HG02623 (cell line): ENCODE results near the gene DACT3.

ENCODE experiments used
- ATAC-seq: cut with Tn5 transposase; IDR thresholded peaks from one replicate; pipeline ENCODE4 v1.9.1; 2021; ENCODE audit warnings: moderate library complexity; ENCODE audit not compliant: unreplicated experiment

The DACT3 gene, protein sequence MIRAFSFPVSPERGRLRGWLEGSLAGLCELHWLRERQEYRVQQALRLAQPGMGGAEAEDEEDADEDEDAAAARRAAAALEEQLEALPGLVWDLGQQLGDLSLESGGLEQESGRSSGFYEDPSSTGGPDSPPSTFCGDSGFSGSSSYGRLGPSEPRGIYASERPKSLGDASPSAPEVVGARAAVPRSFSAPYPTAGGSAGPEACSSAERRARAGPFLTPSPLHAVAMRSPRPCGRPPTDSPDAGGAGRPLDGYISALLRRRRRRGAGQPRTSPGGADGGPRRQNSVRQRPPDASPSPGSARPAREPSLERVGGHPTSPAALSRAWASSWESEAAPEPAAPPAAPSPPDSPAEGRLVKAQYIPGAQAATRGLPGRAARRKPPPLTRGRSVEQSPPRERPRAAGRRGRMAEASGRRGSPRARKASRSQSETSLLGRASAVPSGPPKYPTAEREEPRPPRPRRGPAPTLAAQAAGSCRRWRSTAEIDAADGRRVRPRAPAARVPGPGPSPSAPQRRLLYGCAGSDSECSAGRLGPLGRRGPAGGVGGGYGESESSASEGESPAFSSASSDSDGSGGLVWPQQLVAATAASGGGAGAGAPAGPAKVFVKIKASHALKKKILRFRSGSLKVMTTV

GRCh38 chr19:46661020-46661731 lies at the start of gene DACT3:
TSS of gene DACT3 (minus strand) at chr19:46661182. CDS start at chr19:46661064, 118 bp downstream.
- ATAC-seq, result peak; percentile 87

GRCh38 chr19:46710687-46711086 lies 49.7 kb upstream of the DACT3 start:
- no peak for ATAC-seq

DNA sequence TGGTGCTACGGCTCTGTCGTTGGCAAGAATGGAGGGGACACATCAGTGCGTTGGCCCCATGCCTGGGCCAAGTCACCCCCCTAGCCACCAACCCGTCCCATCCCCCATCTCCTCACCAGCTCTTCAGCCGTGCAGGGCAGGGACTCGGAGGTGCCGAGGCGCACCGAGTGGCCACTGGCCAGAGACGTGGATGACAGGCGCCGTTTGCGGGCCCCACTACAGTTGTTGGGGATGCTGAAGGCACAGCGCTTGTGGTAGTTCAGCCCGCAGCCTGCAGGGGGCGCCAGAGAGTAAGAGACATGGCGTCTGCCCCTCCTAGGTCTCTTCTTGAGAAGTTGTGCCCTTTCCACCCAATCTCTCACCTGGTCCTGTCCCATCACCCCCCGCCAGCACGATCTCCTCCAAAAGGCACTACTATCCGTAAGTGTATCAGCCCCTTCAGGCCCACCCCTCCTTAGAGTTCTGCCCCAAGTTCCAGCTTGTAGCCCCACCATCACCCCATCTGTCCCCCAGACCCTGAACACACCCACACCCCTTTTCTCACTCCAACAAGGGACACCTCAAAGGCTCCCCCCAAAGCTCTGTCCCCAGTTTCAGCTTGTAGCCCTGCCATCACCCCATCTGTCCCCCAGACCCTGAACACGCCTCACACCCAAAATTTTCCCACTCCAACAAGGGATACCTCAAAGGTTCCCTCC lies 43.5 kb upstream of the DACT3 start:
- no peak for ATAC-seq

GRCh38 chr19:46700704-46701103 lies 39.7 kb upstream of the DACT3 start:
- ATAC-seq, result no peak

GRCh38 chr19:46698395-46699321 lies 37.7 kb upstream of the DACT3 start:
- no peak for ATAC-seq

- ATAC-seq, result no peak
Observed at GRCh38 chr19:46697204-46697960, 36.4 kb upstream of the DACT3 start.

GRCh38 chr19:46696866-46697203 lies 35.9 kb upstream of the DACT3 start:
- no peak for ATAC-seq

- no peak for ATAC-seq
Observed at GRCh38 chr19:46696052-46696451, 35.1 kb upstream of the DACT3 start.

DNA sequence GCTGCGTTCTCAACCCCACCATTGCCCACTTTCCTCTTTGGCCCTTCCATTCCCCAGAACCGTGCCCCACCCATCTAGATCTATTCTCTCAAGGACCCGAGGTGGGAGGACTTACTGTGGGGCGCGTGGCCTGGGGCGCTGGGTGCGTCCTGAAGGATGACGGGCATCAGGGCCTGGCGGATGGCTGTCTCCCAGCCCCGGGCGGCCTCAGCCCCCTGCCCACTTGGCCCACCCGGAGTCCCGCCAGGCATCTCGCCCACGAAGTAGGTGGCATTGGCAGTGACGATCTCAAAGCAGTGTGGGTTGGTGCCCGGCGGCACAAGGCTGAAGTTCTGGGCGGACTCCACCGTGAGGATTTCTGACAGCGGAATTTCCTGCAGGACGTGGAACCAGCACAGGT lies 32.8 kb upstream of the DACT3 start:
- ATAC-seq, result no peak

DNA sequence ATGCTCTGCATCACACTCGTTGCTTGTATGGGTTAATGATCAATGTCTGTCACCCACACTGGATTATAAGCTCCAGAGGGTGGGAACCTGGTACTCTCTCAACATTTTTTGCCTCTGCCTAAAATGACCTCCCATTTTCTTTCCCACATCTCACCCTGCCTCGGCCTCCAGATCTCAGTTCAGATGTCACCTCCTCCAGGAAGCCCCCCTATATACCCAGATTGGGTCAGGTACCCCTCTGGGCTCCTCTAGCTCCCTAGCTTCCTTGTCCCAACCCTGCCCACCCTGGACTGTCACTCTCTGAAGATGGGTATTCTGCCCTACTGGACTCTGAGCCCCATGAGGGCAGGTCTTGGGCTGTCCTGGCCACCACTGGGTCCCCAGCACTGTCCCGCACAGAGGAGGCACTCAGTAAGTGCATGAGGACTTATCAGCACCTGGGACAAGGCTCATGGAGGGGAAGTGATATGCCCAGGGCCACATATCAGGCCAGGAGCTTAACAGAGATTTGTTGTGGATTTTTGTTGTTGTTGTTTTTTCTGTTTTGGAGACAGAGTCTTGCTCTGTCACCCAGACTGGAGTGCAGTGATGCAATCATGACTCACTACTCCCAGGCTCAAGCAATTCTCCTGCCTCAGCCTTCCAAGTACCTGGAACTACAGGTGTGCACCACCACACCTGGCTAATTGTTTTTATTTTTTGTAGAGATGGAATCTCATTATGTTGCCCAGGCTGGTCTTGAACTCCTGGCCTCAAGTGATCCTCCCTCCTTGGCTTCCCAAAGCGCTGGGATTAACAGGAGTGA lies 32.1 kb upstream of the DACT3 start:
- ATAC-seq, result no peak

DNA sequence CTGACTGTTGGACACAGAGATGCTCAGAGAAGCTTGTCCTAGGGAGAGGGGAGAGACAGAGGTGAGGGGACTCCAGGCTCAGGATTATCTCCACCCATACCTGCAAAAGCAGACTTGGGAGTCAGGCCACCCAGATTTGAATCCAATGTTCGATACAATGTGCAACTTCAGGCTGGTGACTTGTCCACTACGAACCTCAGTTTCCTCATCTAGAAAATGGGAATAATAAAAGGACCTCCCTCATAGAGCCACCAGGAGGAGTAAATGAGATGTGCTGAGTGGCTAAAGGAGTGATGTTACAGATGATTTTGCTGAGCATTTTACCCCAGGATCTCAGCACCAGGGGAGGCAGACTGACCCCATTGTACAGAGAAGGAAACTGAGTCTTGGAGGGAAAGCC lies 31.0 kb upstream of the DACT3 start:
- no peak for ATAC-seq

DNA sequence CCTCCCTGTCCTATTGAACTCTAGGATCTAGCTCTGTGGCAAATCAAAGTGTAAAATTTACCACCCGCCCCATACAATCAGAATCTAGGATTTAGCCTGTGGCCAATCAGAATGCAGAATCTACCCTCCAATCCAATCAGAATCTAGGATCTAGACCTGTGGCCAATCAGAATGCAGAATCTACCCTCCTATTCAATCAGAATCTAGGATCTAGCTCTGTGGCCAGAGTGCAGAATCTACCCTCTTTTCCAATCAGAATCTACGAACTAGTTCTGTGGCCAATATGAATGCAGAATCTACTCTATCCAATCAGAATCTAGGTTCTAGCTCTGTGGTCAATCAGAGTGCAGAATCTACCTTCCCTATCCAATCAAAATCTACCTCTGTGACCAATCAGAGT lies 30.1 kb upstream of the DACT3 start:
- ATAC-seq, result no peak

DNA sequence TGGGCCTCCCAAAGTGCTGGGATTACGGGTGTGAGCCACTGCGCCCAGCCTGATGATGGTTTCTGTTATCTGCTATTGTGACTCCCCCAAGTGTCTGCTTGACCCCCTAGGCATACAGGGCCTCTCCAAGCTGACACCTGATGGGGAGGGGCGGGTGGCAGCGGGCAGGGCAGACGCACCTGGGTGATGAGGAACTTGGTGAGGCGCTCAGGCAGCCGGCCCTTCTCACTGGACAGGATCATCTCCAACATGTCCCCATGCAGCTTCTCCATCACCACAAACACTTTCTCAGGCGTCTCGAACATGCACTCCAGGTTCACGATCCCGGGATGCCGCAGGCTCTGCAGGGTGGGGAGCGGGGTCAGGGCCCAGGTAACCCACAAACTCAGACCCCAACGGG lies 28.4 kb upstream of the DACT3 start:
- ATAC-seq, result no peak

DNA sequence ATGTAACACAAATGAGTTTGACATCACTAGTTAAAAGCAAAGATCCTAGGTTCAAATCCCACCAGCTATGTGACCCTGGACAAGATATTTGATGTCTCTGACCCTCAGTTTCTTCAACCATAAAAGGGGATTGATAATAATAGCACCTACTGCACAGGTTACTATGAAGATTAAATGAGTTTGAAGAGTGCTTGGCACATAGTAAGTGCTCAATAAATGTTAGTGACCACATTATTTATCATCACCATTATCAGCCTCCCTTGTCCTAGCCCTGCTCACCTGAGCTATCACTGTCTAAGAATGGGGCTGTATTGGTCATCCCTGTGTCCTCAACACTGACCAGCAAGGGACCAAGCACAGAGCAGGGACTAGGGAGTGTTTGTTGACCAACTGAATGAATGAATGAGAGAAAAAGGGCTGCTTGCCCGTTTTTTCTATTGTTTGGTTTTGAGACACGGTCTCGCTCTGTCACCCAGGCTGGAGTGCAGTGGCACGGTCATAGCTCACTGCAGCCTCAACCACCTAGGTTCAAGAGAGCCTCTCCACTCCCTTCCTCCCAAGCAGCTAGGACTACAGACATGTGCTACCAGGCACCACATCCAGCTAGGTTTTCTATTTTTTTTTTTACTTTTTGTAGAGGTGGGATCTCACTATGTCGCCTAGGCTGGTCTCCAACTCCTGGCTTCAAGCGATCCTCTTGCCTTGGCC lies 26.6 kb upstream of the DACT3 start:
- no peak for ATAC-seq

- ATAC-seq, result no peak
Observed at GRCh38 chr19:46685189-46685588, 24.2 kb upstream of the DACT3 start.

DNA sequence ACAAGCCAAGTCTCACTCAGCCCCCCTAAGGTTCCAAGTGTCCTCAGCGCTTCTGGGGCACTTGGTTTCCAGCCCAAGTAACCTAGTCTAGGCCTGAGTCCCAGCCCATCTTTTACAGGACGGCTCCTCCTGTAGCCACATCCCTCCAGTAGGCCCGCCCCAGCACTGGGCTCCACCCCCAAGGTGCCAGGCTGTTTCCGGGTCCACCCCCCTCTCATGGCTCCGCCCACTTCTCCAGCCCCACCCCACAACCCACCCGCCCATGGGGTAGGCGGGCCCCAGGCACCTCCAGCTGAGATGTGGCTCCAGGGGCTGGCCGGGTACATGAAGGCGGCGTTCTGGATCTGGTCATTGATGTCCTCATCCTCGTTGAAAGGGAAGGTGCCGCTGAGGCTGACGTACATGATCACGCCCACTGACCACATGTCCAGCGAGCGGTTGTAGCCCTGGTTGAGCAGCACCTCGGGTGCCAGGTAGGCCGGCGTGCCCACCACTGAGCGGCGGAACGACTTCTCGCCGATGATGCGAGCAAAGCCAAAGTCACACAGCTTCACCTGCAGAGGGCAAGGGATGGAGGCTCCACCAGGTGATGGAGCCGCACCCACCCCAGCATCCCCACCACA lies 17.2 kb upstream of the DACT3 start:
- ATAC-seq, result no peak

DNA sequence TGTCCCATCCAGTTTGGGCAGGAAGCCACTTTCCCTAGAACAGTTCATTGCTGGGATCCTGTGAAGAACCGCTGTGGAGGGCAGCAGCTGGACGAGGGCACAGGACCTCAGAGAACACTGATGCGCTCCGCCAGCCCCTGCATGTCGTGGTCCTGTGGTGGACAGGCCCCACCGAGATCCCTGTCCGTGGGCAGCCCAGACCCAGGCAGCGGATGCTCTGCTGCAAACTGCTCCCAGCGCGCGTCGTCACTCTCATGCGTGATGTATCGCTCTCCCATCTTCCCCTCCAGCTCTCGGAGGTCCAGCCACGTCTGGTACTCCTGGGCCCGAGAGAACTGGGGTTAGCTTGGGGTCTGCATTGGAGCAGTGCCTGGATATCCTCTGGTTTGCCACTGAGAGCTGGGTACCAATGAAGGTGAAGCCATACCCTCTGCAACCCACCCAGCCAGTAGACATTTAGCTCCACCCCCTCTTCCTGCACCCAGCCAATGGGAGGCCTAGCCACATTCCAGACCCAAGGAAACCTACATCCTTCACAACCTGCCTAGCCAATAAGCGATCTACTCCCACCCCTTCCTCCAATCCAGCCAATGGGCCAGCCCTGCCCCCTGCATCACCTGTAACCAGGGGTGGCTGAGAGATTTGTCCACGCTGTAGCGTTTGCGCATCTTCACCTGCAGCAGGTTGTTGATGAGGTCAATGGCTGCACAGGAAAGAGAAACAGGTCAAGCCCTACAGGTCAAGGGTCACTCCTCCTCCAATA lies 13.6 kb upstream of the DACT3 start:
- ATAC-seq, result no peak
